ENCODE measurements around the gene C1orf53. TPM values are rescaled to one million over a fixed set of nuclear protein-coding genes. Genes with fewer than 3 reads are reported as not detected.

Gene C1orf53
- total RNA-seq, 1 experiment from 2014 or later, result 7.2 TPM

- Histone ChIP-seq H3K4me1 (ENCODE audit: control insufficient read depth, insufficient read depth, low read length) (peaks cover 16% of the 10 kb centered on the region), H3K27me3 (ENCODE audit: control insufficient read depth, insufficient read depth, low read length) (peaks cover 44% of the 10 kb centered on the region), H3K9me3 (ENCODE audit: control insufficient read depth, insufficient read depth, low read depth, low read length) (no peaks in the 10 kb centered on the region), H3K36me3 (ENCODE audit: control insufficient read depth, insufficient read depth, low read length) (no peaks in the 10 kb centered on the region), H3K27ac (ENCODE audit: low read length) (no peak overlapping the region), H3K4me3 (ENCODE audit: low read depth in 2 of 2, low read length in 2 of 2) (peak overlapping the region; percentile 49 to 57)
- DNase-seq (ENCODE audit: low read depth, low spot score) (no peak), ATAC-seq (no peak)
- TF ChIP-seq TCF7L2 (IDR thresholded peaks at IDR 0.05; ENCODE audit: low read depth, low read length) (0 out of 2 replicates have a peak, but pooled peaks have one; percentile 7), POLR2AphosphoS5 (IDR thresholded peaks at IDR 0.05; ENCODE audit: low read depth, low read length) (no peak), CTCF (IDR thresholded peaks at IDR 0.05) (no peak), SIN3A (IDR thresholded peaks at IDR 0.05; ENCODE audit: borderline replicate concordance, insufficient read depth, low read depth, low read length) (no peak)
- TF ChIP-seq, protein P1, sequence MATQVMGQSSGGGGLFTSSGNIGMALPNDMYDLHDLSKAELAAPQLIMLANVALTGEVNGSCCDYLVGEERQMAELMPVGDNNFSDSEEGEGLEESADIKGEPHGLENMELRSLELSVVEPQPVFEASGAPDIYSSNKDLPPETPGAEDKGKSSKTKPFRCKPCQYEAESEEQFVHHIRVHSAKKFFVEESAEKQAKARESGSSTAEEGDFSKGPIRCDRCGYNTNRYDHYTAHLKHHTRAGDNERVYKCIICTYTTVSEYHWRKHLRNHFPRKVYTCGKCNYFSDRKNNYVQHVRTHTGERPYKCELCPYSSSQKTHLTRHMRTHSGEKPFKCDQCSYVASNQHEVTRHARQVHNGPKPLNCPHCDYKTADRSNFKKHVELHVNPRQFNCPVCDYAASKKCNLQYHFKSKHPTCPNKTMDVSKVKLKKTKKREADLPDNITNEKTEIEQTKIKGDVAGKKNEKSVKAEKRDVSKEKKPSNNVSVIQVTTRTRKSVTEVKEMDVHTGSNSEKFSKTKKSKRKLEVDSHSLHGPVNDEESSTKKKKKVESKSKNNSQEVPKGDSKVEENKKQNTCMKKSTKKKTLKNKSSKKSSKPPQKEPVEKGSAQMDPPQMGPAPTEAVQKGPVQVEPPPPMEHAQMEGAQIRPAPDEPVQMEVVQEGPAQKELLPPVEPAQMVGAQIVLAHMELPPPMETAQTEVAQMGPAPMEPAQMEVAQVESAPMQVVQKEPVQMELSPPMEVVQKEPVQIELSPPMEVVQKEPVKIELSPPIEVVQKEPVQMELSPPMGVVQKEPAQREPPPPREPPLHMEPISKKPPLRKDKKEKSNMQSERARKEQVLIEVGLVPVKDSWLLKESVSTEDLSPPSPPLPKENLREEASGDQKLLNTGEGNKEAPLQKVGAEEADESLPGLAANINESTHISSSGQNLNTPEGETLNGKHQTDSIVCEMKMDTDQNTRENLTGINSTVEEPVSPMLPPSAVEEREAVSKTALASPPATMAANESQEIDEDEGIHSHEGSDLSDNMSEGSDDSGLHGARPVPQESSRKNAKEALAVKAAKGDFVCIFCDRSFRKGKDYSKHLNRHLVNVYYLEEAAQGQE (IDR thresholded peaks at IDR 0.05; ENCODE audit: insufficient read depth in 1 of 2, low read depth in 2 of 2, low read length in 1 of 2), result no peak
- CTCF ChIA-PET, result interaction anchor here (0.6 to 0.7 kb wide), 2 partner anchors 290 to 766 kb away, joined by 3 to 15 read pairs; no protein-coding TSS in a partner anchor
- POLR2A ChIA-PET, result no interaction called here
- in situ Hi-C loops (cut with HindIII; ENCODE audit: low pct_unique_long_range_greater_than_20kb, low sequenced_read_pairs), result no loop called here
- intact Hi-C loops (cut with micrococcal nuclease; ENCODE audit: unreplicated experiment), result loop anchor here (5.0 kb wide), 1 partner anchor 223 kb away; no protein-coding TSS in a partner anchor
- no TSS peak for BruUV-seq (replicated peaks)
Measured at GRCh38 chr1:197915260-197915861, 12.9 kb downstream of the C1orf53 start.

- ChIA-PET POLR2A (no interaction called here), CTCF (interaction anchor here (0.7 kb wide), 1 partner anchor 290 kb away, joined by 15 read pairs; no protein-coding TSS in a partner anchor)
- Histone ChIP-seq H3K36me3 (ENCODE audit: control insufficient read depth, insufficient read depth, low read length) (no peaks in the 10 kb centered on the region), H3K27ac (ENCODE audit: low read length) (no peak overlapping the region), H3K27me3 (ENCODE audit: control insufficient read depth, insufficient read depth, low read length) (peaks cover 40% of the 10 kb centered on the region), H3K9me3 (ENCODE audit: control insufficient read depth, insufficient read depth, low read depth, low read length) (no peaks in the 10 kb centered on the region), H3K4me1 (ENCODE audit: control insufficient read depth, insufficient read depth, low read length) (peaks cover 16% of the 10 kb centered on the region), H3K4me3 (ENCODE audit: low read depth in 2 of 2, low read length in 2 of 2) (peak overlapping the region; percentile 49 to 57)
- peak; percentile 85 for ATAC-seq
- peak; percentile 81 for TF ChIP-seq CTCF (IDR thresholded peaks at IDR 0.05)
- TF ChIP-seq, protein P1 (IDR thresholded peaks at IDR 0.05; ENCODE audit: insufficient read depth in 1 of 2, low read depth in 2 of 2, low read length in 1 of 2), result no peak
- TF ChIP-seq POLR2AphosphoS5 (IDR thresholded peaks at IDR 0.05; ENCODE audit: low read depth, low read length), result no peak
- intact Hi-C loops (cut with micrococcal nuclease; ENCODE audit: unreplicated experiment) (loop anchor here (5.0 kb wide), 1 partner anchor 224 kb away; no protein-coding TSS in a partner anchor), in situ Hi-C loops (cut with HindIII; ENCODE audit: low pct_unique_long_range_greater_than_20kb, low sequenced_read_pairs) (no loop called here)
- no TSS peak for BruUV-seq (replicated peaks)
- no peak for DNase-seq (ENCODE audit: low read depth, low spot score)
Measured at GRCh38 chr1:197915862-197916499, 13.6 kb downstream of the C1orf53 start.
